ENCODE results near the gene XIRP1.

DNA sequence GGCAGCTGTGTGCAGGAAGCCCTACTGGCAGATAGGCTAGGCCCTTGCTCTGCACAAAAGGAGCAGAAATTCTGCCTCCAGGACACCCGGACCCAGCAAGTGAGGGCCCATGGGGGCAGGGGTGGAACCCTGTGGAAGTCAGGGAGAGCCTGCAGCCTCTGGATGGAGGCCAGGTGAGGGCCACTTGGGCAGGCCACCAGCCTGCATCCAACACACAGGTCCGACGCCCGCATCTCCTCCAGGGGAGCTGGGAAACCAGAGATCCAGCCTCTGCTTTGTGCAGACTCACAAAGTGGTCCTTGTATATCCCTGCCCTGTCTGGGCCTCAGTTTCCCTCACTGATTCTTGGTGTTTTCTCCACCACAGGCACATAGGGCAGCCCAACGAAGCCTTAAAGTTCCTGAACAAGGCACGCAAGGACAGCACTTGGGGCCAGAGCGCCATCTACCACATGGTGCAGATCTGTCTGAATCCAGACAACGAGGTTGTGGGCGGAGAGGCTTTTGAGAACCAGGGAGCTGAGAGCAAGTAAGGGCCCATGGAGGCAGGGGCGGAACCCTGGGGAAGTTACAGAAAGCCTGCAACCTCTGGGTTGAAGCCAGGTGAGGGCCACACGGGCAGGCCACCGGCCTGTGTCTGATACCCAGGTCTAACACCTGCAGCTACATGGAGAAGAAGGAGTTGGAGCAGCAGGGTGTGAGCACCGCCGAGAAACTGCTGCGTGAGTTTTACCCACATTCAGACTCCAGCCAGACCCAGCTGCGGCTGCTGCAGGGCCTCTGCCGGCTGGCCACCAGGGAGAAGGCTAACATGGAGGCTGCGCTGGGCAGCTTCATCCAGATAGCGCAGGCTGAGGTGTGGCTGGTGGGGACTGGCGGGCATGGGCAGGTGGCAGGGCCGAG, 55.6 kb downstream of the XIRP1 start:
- TF ChIP-seq, protein P1, sequence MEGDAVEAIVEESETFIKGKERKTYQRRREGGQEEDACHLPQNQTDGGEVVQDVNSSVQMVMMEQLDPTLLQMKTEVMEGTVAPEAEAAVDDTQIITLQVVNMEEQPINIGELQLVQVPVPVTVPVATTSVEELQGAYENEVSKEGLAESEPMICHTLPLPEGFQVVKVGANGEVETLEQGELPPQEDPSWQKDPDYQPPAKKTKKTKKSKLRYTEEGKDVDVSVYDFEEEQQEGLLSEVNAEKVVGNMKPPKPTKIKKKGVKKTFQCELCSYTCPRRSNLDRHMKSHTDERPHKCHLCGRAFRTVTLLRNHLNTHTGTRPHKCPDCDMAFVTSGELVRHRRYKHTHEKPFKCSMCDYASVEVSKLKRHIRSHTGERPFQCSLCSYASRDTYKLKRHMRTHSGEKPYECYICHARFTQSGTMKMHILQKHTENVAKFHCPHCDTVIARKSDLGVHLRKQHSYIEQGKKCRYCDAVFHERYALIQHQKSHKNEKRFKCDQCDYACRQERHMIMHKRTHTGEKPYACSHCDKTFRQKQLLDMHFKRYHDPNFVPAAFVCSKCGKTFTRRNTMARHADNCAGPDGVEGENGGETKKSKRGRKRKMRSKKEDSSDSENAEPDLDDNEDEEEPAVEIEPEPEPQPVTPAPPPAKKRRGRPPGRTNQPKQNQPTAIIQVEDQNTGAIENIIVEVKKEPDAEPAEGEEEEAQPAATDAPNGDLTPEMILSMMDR (IDR thresholded peaks at IDR 0.05): no peak
- TF ChIP-seq POLR2A (IDR thresholded peaks at IDR 0.05): no peak

Measured in esophagus squamous epithelium (tissue), 4 donors.